ENCODE data around the gene C16orf96. TPM values are rescaled to one million over a fixed set of nuclear protein-coding genes. Genes with fewer than 3 reads are reported as not detected.

Gene C16orf96
- total and polyA plus RNA-seq, 2 experiments from 2014 or later = 0.37 to 2.2 TPM

DNA sequence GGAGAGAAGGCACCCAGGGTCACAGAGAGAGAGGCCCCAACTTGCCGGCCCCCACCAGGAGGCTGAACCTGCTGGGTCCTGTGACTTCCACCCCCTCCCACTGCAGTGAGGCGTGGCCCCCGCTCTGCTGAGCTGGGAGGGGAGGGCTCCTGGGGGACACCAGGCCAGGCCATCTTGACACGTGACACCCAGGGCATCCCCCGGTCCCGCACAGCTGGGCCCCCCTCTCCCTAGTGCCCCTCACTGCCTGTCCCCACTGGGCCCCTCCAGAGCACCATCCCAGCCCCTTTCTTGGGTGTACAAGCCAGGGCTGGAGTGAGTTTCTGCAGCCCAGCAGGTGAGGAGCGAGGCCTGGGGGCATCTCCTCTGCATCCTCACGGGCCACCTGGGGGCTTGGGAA, 46.2 kb downstream of the C16orf96 start:
- Histone ChIP-seq H2AFZ (no peak overlapping the region), H3K9me2 (ENCODE audit: insufficient read depth) (no peaks in the 10 kb centered on the region), H3K4me3 (no peak overlapping the region), H3K79me2 (replicated peaks; ENCODE audit: insufficient read depth) (no peaks in the 10 kb centered on the region), H3K27me3 (ENCODE audit: insufficient read depth) (no peaks in the 10 kb centered on the region), H4K20me1 (replicated peaks; ENCODE audit: insufficient read depth) (no peaks in the 10 kb centered on the region), H3K36me3 (ENCODE audit: insufficient read depth) (no peaks in the 10 kb centered on the region), H3K4me2 (no peak overlapping the region), H3K4me1 (ENCODE audit: insufficient read depth) (no peaks in the 10 kb centered on the region; the same call in 1 of the 2 replicates), H3F3A (replicated peaks; ENCODE audit: low read depth) (peaks cover 5% of the 10 kb centered on the region; the same call in 1 of the 2 replicates), H3K27ac (ENCODE audit: low read depth) (no peak overlapping the region)
- peaks cover 16% of the 10 kb centered on the region for H3K27me3 Mint-ChIP-seq (ENCODE audit: insufficient read depth, low read depth, poor library complexity)
- H3K9me3 Mint-ChIP-seq = no peaks in the 10 kb centered on the region
- ATAC-seq = no peak; the same call in 2 of the 3 replicates
- no peak overlapping the region; the same call in 1 of the 2 replicates for H3K27ac Mint-ChIP-seq
- no peak for TF ChIP-seq ZNF114 (CRISPR knock-in tag; IDR thresholded peaks at IDR 0.05)
- no peak for TF ChIP-seq CREB1 (CRISPR knock-in tag; IDR thresholded peaks at IDR 0.05; ENCODE audit: low read depth)
- TF ChIP-seq POLR2AphosphoS5 (IDR thresholded peaks at IDR 0.05; ENCODE audit: low read depth) = no peak
- no peak for TF ChIP-seq NANOG (IDR thresholded peaks at IDR 0.05; ENCODE audit: borderline replicate concordance)
- TF ChIP-seq EZH2phosphoT487 (IDR thresholded peaks at IDR 0.05; ENCODE audit: unreplicated experiment) = no peak
- no peak for TF ChIP-seq ETS1 (IDR thresholded peaks at IDR 0.05)
- H3K4me3 Mint-ChIP-seq = no peak overlapping the region
- no peak for DNase-seq (ENCODE audit: low spot score)
- peaks cover 3% of the 10 kb centered on the region; the same call in 2 of the 3 replicates for H3K36me3 Mint-ChIP-seq (ENCODE audit: low read depth)
- peaks cover 13% of the 10 kb centered on the region for H3K4me1 Mint-ChIP-seq

DNA sequence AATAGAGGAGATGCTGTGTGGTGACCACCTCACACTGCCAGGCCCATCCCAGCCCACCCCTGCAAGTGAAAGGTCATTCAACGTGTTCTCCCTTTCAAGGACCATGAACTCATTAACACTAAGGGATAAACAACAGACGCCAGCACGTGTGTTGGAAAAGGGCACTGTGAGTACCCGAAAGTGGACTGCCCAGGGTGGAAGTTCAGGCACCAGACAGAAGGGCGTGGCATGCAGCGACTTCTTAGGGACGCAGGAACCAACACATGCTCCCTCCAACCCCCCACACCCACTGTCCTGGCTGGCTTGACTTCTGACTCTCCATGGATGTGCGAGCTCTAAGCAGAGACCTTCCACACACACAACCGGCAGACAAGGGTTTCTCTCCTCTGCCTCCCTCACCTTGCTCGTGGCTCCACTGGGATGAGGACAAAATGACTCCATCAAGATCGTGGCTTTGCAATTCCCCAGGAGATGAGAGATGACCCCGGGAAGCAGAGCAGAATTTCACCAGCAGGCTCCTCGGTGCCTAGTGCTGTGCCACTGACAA, 47.6 kb downstream of the C16orf96 start:
- Mint-ChIP-seq H3K4me3 (no peak overlapping the region), H3K27me3 (ENCODE audit: insufficient read depth, low read depth, poor library complexity) (peaks cover 18% of the 10 kb centered on the region), H3K9me3 (no peaks in the 10 kb centered on the region), H3K27ac (no peak overlapping the region), H3K4me1 (peaks cover 10% of the 10 kb centered on the region), H3K36me3 (ENCODE audit: low read depth) (peaks cover 12% of the 10 kb centered on the region)
- Histone ChIP-seq H2AFZ (no peak overlapping the region), H4K20me1 (replicated peaks; ENCODE audit: insufficient read depth) (no peaks in the 10 kb centered on the region), H3K79me2 (replicated peaks; ENCODE audit: insufficient read depth) (no peaks in the 10 kb centered on the region), H3K9me2 (ENCODE audit: insufficient read depth) (no peaks in the 10 kb centered on the region), H3K4me3 (no peak overlapping the region), H3K27ac (ENCODE audit: low read depth) (0 out of 2 replicates have a peak overlapping the region, but pooled peaks have one; percentile 39), H3F3A (replicated peaks; ENCODE audit: low read depth) (peaks cover 5% of the 10 kb centered on the region; the same call in 1 of the 2 replicates), H3K4me1 (ENCODE audit: insufficient read depth) (no peaks in the 10 kb centered on the region; the same call in 1 of the 2 replicates), H3K36me3 (ENCODE audit: insufficient read depth) (no peaks in the 10 kb centered on the region), H3K4me2 (no peak overlapping the region), H3K27me3 (ENCODE audit: insufficient read depth) (no peaks in the 10 kb centered on the region)
- no peak for ATAC-seq
- no peak for DNase-seq (ENCODE audit: low spot score)
- TF ChIP-seq, protein P1, sequence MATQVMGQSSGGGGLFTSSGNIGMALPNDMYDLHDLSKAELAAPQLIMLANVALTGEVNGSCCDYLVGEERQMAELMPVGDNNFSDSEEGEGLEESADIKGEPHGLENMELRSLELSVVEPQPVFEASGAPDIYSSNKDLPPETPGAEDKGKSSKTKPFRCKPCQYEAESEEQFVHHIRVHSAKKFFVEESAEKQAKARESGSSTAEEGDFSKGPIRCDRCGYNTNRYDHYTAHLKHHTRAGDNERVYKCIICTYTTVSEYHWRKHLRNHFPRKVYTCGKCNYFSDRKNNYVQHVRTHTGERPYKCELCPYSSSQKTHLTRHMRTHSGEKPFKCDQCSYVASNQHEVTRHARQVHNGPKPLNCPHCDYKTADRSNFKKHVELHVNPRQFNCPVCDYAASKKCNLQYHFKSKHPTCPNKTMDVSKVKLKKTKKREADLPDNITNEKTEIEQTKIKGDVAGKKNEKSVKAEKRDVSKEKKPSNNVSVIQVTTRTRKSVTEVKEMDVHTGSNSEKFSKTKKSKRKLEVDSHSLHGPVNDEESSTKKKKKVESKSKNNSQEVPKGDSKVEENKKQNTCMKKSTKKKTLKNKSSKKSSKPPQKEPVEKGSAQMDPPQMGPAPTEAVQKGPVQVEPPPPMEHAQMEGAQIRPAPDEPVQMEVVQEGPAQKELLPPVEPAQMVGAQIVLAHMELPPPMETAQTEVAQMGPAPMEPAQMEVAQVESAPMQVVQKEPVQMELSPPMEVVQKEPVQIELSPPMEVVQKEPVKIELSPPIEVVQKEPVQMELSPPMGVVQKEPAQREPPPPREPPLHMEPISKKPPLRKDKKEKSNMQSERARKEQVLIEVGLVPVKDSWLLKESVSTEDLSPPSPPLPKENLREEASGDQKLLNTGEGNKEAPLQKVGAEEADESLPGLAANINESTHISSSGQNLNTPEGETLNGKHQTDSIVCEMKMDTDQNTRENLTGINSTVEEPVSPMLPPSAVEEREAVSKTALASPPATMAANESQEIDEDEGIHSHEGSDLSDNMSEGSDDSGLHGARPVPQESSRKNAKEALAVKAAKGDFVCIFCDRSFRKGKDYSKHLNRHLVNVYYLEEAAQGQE (IDR thresholded peaks at IDR 0.05; ENCODE audit: unreplicated experiment) = no peak
- TF ChIP-seq STAT1 (IDR thresholded peaks at IDR 0.05; ENCODE audit: unreplicated experiment) = no peak
- no peak for TF ChIP-seq POLR2AphosphoS5 (IDR thresholded peaks at IDR 0.05; ENCODE audit: low read depth)
- TF ChIP-seq ZNF331 (CRISPR knock-in tag; IDR thresholded peaks at IDR 0.05; ENCODE audit: low read depth) = no peak
- no peak for TF ChIP-seq ETS1 (IDR thresholded peaks at IDR 0.05)
- no peak for TF ChIP-seq CTCF (conservative IDR thresholded peaks at IDR 0.05; ENCODE audit: low read depth in 2 of 2)
- TF ChIP-seq JUNB (IDR thresholded peaks at IDR 0.05; ENCODE audit: unreplicated experiment) = no peak
- no peak for TF ChIP-seq EZH2 (IDR thresholded peaks at IDR 0.05; ENCODE audit: low read depth, unreplicated experiment)

Data from GM23338 (cell line).